GM12878 (cell line): ENCODE results near the gene CSF3. TPM values are rescaled to one million over a fixed set of nuclear protein-coding genes. Genes with fewer than 3 reads are reported as not detected.

Experiments used
- ATAC-seq: fragments of 200-7000 bp; cut with Tn5 transposase; 3 replicates; pipeline ENCODE4 v1.9.1; 2020; ENCODE audit warnings: mild to moderate bottlenecking, moderate library complexity
- BruUV-seq: library from RNA; stranded (reverse); fragments of 400-500 nt; replicated peaks from 2 replicates; lab custom pipeline; 2021; lab: Mats Ljungman, UMichigan
- CTCF ChIA-PET: fragments of 300-600 bp; sonication (Branson Sonifier 250); formaldehyde crosslinking; extraction: SDS; loops from one replicate; lab custom pipeline; 2021; ENCODE audit warnings: inconsistent platforms; lab: Yijun Ruan, JAX
- POLR2A ChIA-PET: fragments of 350-600 bp; formaldehyde crosslinking; extraction: SDS; loops from one replicate; lab custom pipeline; 2021; ENCODE audit warnings: inconsistent platforms; lab: Charles Lee
- RAD21 ChIA-PET: fragments of 300-600 bp; sonication (Branson Sonifier 250); formaldehyde crosslinking; loops from one replicate; lab custom pipeline; 2023; ENCODE audit warnings: antibody characterized with exemption; ENCODE audit not compliant: unreplicated experiment; lab: Charles Lee
- SMC1A ChIA-PET: fragments of 300-600 bp; sonication (Branson Sonifier 250); formaldehyde crosslinking; loops from one replicate; lab custom pipeline; 2023; ENCODE audit not compliant: unreplicated experiment, uncharacterized antibody; lab: Charles Lee
- DNase-seq: peaks from one replicate; pipeline ENCODE4 v3.0.0-alpha.2; 2011; ENCODE audit warnings: low read depth, low spot score
- FAIRE-seq: peaks from 3 replicates; lab custom pipeline; 2011; peaks lifted over from hg19 to GRCh38; lab: Jason Lieb, UNC
- H2AFZ ChIP-seq: 2 replicates; pipeline ENCODE4 v1.6.0; 2011; ENCODE audit warnings: low read depth, low read length, control low read depth; ENCODE audit not compliant: control insufficient read depth
- H3K27ac ChIP-seq: 2 replicates; pipeline ENCODE4 v1.5.1; 2011; ENCODE audit warnings: control low read depth; ENCODE audit not compliant: control insufficient read depth, insufficient read depth
- H3K27me3 ChIP-seq, 2 experiments: replicated peaks in 1 of 2; 2 replicates each; pipeline versions ENCODE4 v1.6.0 to v1.6.1; 2011; ENCODE audit warnings: low read length in 1 of 2; ENCODE audit not compliant: control insufficient read depth in 2 of 2, insufficient read depth in 2 of 2
- H3K36me3 ChIP-seq, 2 experiments: 2 replicates each; pipeline ENCODE4 v1.5.1; 2011; ENCODE audit warnings: low read length in 1 of 2; ENCODE audit not compliant: control insufficient read depth in 2 of 2, insufficient read depth in 2 of 2
- H3K4me1 ChIP-seq: 2 replicates; pipeline ENCODE4 v1.6.1; 2011; ENCODE audit warnings: mild to moderate bottlenecking, low read length, moderate library complexity, mixed read lengths; ENCODE audit not compliant: control insufficient read depth, insufficient read depth
- H3K4me2 ChIP-seq: 2 replicates; pipeline ENCODE4 v1.6.0; 2011; ENCODE audit warnings: control low read depth; ENCODE audit not compliant: control insufficient read depth, insufficient read depth
- H3K4me3 ChIP-seq: fragments of 200-600 bp; sonication (generic); 2 replicates; pipeline ENCODE4 v1.5.1; 2016
- H3K79me2 ChIP-seq: 2 replicates; pipeline ENCODE4 v1.6.0; 2011; ENCODE audit warnings: low read length; ENCODE audit not compliant: control insufficient read depth, insufficient read depth
- H3K9ac ChIP-seq: 2 replicates; pipeline ENCODE4 v1.8.0; 2011; ENCODE audit warnings: low read length, control low read depth, mixed read lengths; ENCODE audit not compliant: control insufficient read depth, insufficient read depth
- H3K9me3 ChIP-seq: replicated peaks from 3 replicates; pipeline ENCODE4 v1.5.1; 2011; ENCODE audit warnings: mild to moderate bottlenecking, low read length; ENCODE audit not compliant: control insufficient read depth, insufficient read depth
- H4K20me1 ChIP-seq: 2 replicates; pipeline ENCODE4 v1.6.0; 2011; ENCODE audit not compliant: control insufficient read depth, insufficient read depth
- CBFB ChIP-seq: IDR thresholded peaks from 2 replicates; pipeline ENCODE4 v1.6.1; 2016; ENCODE audit warnings: antibody characterized with exemption, low read depth
- CBX3 ChIP-seq: fragments of 200-600 bp; sonication (generic); IDR thresholded peaks from 2 replicates; pipeline ENCODE4 v1.6.1; 2016; ENCODE audit warnings: low read depth, borderline replicate concordance
- HDGF ChIP-seq: fragments of 450-650 bp; IDR thresholded peaks from 2 replicates; pipeline ENCODE4 v1.6.1; 2016; ENCODE audit warnings: antibody characterized with exemption
- IKZF1 ChIP-seq: fragments of 450-650 bp; conservative IDR thresholded peaks from 2 replicates; pipeline ENCODE4 v1.6.1; 2017; ENCODE audit warnings: antibody characterized with exemption, mild to moderate bottlenecking
- MTA2 ChIP-seq: fragments of 450-650 bp; IDR thresholded peaks from 2 replicates; pipeline ENCODE4 v1.6.1; 2016; ENCODE audit warnings: low read depth, mild to moderate bottlenecking, moderate library complexity
- NR2C2 ChIP-seq: IDR thresholded peaks from 2 replicates; pipeline ENCODE4 v1.6.1; 2011; ENCODE audit warnings: borderline replicate concordance, low read depth; ENCODE audit not compliant: control insufficient read depth, insufficient read length
- RAD21 ChIP-seq: IDR thresholded peaks from 2 replicates; pipeline ENCODE4 v1.6.1; 2011; ENCODE audit warnings: mild to moderate bottlenecking, low read depth, low read length, moderate library complexity; ENCODE audit not compliant: insufficient read depth
- SUPT20H ChIP-seq: IDR thresholded peaks from 2 replicates; pipeline ENCODE4 v1.6.1; 2011; ENCODE audit warnings: low read depth, mild to moderate bottlenecking, low read length, moderate library complexity, borderline replicate concordance; ENCODE audit not compliant: control insufficient read depth
- ZNF384 ChIP-seq: IDR thresholded peaks from 2 replicates; pipeline ENCODE4 v1.6.1; 2012; ENCODE audit warnings: low read depth, mild to moderate bottlenecking, low read length, improper control_type of control experiment, borderline replicate concordance
- WGBS: methylation state at CpG from one replicate; pipeline ENCODE4 v1.1.6; 2016; ENCODE audit warnings: low lambda C conversion rate; ENCODE audit not compliant: insufficient replicate concordance, insufficient coverage; ENCODE audit errors: missing lambda C conversion rate; 5-methylcytosine and 5-hydroxymethylcytosine counted together
- in situ Hi-C: fragments of 300-500 bp; cut with MboI; formaldehyde crosslinking; loops from 9 replicates; pipeline ENCODE4 v1.14.3; 2018; ENCODE audit warnings: mixed read lengths
- intact Hi-C: fragments of 100-400 bp; cut with micrococcal nuclease; formaldehyde crosslinking; loops from one replicate; pipeline ENCODE4 v1.14.2; 2022; ENCODE audit not compliant: unreplicated experiment
- polyA plus RNA-seq, 11 experiments: library from polyadenylated mRNA; depleted of rRNA in 4 of 11; unstranded in 6 of 11; stranded (reverse) in 5 of 11; fragments of >200 nt; fragmentation: Nextera tagmentation in 4 of 11; fragmentation: Illumina TruSeq in 1 of 11; extraction: Ambion mirVana in 4 of 11; extraction: Trizol in 1 of 11; gene quantifications; 1 replicate in 1 of 11; 2 replicates in 10 of 11; pipeline versions ENCODE4 v1.2.1 to v1.2.3, GENCODE V29; 2011 to 2016; ENCODE audit warnings: inconsistent platforms in 2 of 11, missing spikeins in 2 of 11, low read depth in 1 of 11
- total RNA-seq, 4 experiments: library from RNA; depleted of rRNA in 3 of 4; stranded (reverse); fragments of >200 nt in 3 of 4; fragmentation: Illumina TruSeq in 1 of 4; extraction: Trizol in 1 of 4; gene quantifications; 2 replicates each; pipeline versions ENCODE4 v1.2.1 to v1.2.3, GENCODE V29; 2013 to 2021

The CSF3 gene
- total and polyA plus RNA-seq, 10 of the 15 experiments (the other 5 are each of a cell fraction or from before 2014, with no cell fraction given): 0.09 to 0.28 (median 0.12) TPM; not detected in 5

GRCh38 chr17:39966771-39967170 is 48.5 kb upstream of the CSF3 start (continued):
- TF ChIP-seq IKZF1: no peak
- TF ChIP-seq CBX3: no peak
- TF ChIP-seq HDGF: no peak
- no peak for TF ChIP-seq NR2C2
- TF ChIP-seq SUPT20H: no peak
- TF ChIP-seq ZNF384: no peak

GRCh38 chr17:39968761-39969160 is 46.5 kb upstream of the CSF3 start:
- Histone ChIP-seq H3K4me3 (no peak overlapping the region), H3K27me3 (peaks cover 0 to 4% of the 10 kb centered on the region in 2 experiments; a peak in 2 of 4 replicates), H3K27ac (no peak overlapping the region), H3K9ac (no peak overlapping the region), H3K79me2 (no peaks in the 10 kb centered on the region), H4K20me1 (no peaks in the 10 kb centered on the region), H3K4me1 (no peaks in the 10 kb centered on the region), H3K4me2 (no peak overlapping the region), H2AFZ (no peak overlapping the region), H3K9me3 (no peaks in the 10 kb centered on the region), H3K36me3 (no peaks in the 10 kb centered on the region)
- intact Hi-C loops (no loop called here), in situ Hi-C loops (no loop called here)
- ChIA-PET RAD21 (interaction anchor here (1.2 kb wide), 1 partner anchor 8 kb away, joined by 3 read pairs; no protein-coding TSS in a partner anchor), POLR2A (interaction anchor here (0.9 to 1.1 kb wide), 3 partner anchors 9 to 43 kb away, joined by 3 to 5 read pairs (median 4); no protein-coding TSS in a partner anchor), SMC1A (interaction anchor here (0.8 kb wide), 1 partner anchor 12 kb away, joined by 3 read pairs; no protein-coding TSS in a partner anchor), CTCF (interaction anchor here (0.6 to 2.0 kb wide), 5 partner anchors 11 to 1698 kb away, joined by 3 to 9 read pairs (median 3); partner anchors contain the start of gene PSMD3)
- no peak for DNase-seq
- WGBS: 37% methylated on average over 2 of the region's 2 CpGs
- TF ChIP-seq CBFB: no peak
- no peak for TF ChIP-seq MTA2
- no peak for TF ChIP-seq RAD21
- FAIRE-seq: no peak
- BruUV-seq: no TSS peak
- no peak for ATAC-seq
